Measurements from ENCODE around the gene DNER. TPM values are rescaled to one million over a fixed set of nuclear protein-coding genes. Genes with fewer than 3 reads are reported as not detected.

Gene DNER
- polyA plus RNA-seq, 1 donor (not counting 4 experiments of a cell fraction or from before 2014, with no cell fraction given), result 8.5 TPM

DNA sequence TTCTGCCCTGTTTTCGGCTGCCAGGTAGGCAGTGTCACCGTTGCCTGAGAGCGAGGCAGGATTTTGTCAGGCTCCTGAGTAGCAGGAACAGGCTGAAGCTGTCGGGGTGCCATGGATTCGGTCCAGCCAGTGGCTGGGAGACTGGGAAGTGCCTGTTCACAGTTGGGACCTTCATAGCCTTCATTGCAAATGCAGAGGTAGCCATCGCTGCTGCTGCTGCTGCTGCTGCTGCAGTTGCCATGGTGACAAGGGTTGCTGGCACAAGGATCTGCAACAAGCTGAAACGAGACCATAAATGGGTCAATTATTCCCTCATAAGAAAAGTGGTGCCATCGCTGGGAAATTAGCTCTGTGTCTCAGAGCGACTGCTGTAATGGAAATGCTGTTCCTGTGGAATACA is 122.7 kb downstream of the DNER start:
- H3K9me1 ChIP-seq (ENCODE audit: control insufficient read depth, extremely low read depth, insufficient read depth, low read length), result no peaks in the 10 kb centered on the region
- FAIRE-seq (no peak), DNase-seq (ENCODE audit: low read depth, low spot score) (no peak)
- H3K36me3 ChIP-seq (ENCODE audit: control insufficient read depth in 2 of 2, extremely low read depth in 1 of 2, insufficient read depth in 2 of 2, low read length in 2 of 2), result no peaks in the 10 kb centered on the region
- no peak overlapping the region for H3K4me2 ChIP-seq (ENCODE audit: control insufficient read depth, extremely low read depth, insufficient read depth, low read depth, low read length)
- no peak overlapping the region for H3K27ac ChIP-seq (ENCODE audit: control insufficient read depth, insufficient read depth, low read length)
- H3K9me3 ChIP-seq (ENCODE audit: control insufficient read depth, low read depth, low read length), result no peaks in the 10 kb centered on the region
- H3K9ac ChIP-seq (ENCODE audit: control insufficient read depth, extremely low read depth, insufficient read depth, low read length), result no peak overlapping the region
- no peak overlapping the region for H2AFZ ChIP-seq (ENCODE audit: control insufficient read depth, low read length)
- dilution Hi-C loops (cut with MboI; ENCODE audit: extremely low pct_ligation_motif_present, low sequenced_read_pairs), result no loop called here
- peaks cover 5% of the 10 kb centered on the region for H3K4me1 ChIP-seq (ENCODE audit: control insufficient read depth, extremely low read depth, insufficient read depth, low read length)
- H3K27me3 ChIP-seq (ENCODE audit: control insufficient read depth, extremely low read depth, insufficient read depth, low read length), result no peaks in the 10 kb centered on the region
- no peak overlapping the region for H3K4me3 ChIP-seq (ENCODE audit: control insufficient read depth in 2 of 3, extremely low read depth in 1 of 3, insufficient read depth in 2 of 3, low read depth in 1 of 3, low read length in 3 of 3)
- no peaks in the 10 kb centered on the region for H3K79me2 ChIP-seq (ENCODE audit: control insufficient read depth, insufficient read depth, low read length)
- TF ChIP-seq, protein P1, sequence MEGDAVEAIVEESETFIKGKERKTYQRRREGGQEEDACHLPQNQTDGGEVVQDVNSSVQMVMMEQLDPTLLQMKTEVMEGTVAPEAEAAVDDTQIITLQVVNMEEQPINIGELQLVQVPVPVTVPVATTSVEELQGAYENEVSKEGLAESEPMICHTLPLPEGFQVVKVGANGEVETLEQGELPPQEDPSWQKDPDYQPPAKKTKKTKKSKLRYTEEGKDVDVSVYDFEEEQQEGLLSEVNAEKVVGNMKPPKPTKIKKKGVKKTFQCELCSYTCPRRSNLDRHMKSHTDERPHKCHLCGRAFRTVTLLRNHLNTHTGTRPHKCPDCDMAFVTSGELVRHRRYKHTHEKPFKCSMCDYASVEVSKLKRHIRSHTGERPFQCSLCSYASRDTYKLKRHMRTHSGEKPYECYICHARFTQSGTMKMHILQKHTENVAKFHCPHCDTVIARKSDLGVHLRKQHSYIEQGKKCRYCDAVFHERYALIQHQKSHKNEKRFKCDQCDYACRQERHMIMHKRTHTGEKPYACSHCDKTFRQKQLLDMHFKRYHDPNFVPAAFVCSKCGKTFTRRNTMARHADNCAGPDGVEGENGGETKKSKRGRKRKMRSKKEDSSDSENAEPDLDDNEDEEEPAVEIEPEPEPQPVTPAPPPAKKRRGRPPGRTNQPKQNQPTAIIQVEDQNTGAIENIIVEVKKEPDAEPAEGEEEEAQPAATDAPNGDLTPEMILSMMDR (optimal IDR thresholded peaks at IDR 0.05 in 1 of 3, IDR thresholded peaks at IDR 0.05 in 1 of 3, conservative IDR thresholded peaks at IDR 0.05 in 1 of 3; ENCODE audit: extremely low read depth in 1 of 3, insufficient read depth in 2 of 3, low read length in 3 of 3), result no peak
- no peak for TF ChIP-seq EZH2 (IDR thresholded peaks at IDR 0.05; ENCODE audit: low read length)
- no peaks in the 10 kb centered on the region for H4K20me1 ChIP-seq (ENCODE audit: control insufficient read depth, extremely low read depth, insufficient read depth, low read length)

DNA sequence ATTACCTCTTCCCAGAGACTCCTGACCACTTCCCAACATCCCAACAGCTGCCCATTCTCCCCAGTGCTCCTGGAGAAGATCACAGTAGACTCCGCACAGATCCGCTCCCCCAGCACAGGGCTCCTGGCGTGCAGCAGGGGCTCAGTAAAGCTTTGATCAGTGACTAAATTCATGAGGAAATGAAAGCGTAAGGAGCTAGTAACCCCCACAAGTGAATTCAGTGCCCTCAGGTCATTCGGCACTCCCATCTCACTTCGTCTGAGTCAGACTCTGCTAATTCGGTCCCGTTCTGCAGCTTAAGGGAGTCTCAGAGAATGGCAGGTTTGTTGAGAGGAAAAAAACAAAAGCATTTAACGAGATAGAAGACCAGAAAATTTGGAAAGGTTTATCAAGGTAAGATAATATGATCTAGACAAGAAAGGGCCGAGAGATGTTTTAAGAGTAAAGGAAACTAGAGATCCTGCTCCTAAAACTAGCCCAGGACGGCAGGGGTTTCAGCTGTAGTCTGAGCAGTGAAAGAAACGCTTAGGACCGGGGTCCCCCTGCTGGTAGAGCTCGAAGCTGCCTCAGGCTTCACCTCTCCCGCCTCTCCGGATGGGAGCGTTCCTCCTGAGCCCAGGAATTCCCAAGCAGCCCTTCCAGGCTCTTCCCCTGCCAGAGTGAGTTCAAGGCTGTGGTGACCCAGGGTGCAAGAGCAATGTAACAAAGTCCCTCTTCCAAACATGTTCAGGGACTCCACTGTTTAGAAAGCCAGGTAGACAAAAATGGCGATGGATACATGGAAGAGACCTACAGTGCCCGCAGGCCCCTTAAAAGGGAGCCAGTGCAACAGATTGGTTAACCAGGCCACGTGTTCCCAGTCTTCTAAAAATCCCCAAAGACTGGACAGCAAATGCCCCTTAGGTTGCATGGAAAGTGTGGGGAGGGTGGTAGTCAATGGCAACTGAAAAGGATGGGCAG is 127.3 kb downstream of the DNER start:
- H3K4me3 ChIP-seq (ENCODE audit: control insufficient read depth in 2 of 3, extremely low read depth in 1 of 3, insufficient read depth in 2 of 3, low read depth in 1 of 3, low read length in 3 of 3), result peak overlapping the region; percentile 35 to 64 (median 60)
- dilution Hi-C loops (cut with MboI; ENCODE audit: extremely low pct_ligation_motif_present, low sequenced_read_pairs), result no loop called here
- no peaks in the 10 kb centered on the region for H3K9me3 ChIP-seq (ENCODE audit: control insufficient read depth, low read depth, low read length)
- peak; percentile 92 for DNase-seq (ENCODE audit: low read depth, low spot score)
- peak overlapping the region; percentile 69 for H2AFZ ChIP-seq (ENCODE audit: control insufficient read depth, low read length)
- H4K20me1 ChIP-seq (ENCODE audit: control insufficient read depth, extremely low read depth, insufficient read depth, low read length), result no peaks in the 10 kb centered on the region
- no peaks in the 10 kb centered on the region for H3K79me2 ChIP-seq (ENCODE audit: control insufficient read depth, insufficient read depth, low read length)
- TF ChIP-seq EZH2 (IDR thresholded peaks at IDR 0.05; ENCODE audit: low read length), result no peak
- TF ChIP-seq, protein P1 (optimal IDR thresholded peaks at IDR 0.05 in 1 of 3, IDR thresholded peaks at IDR 0.05 in 1 of 3, conservative IDR thresholded peaks at IDR 0.05 in 1 of 3; ENCODE audit: extremely low read depth in 1 of 3, insufficient read depth in 2 of 3, low read length in 3 of 3), result peak; percentile 85 to 97 (median 93)
- H3K4me2 ChIP-seq (ENCODE audit: control insufficient read depth, extremely low read depth, insufficient read depth, low read depth, low read length), result peak overlapping the region; percentile 84
- peaks cover 0 to 2% of the 10 kb centered on the region in 2 experiments for H3K36me3 ChIP-seq (ENCODE audit: control insufficient read depth in 2 of 2, extremely low read depth in 1 of 2, insufficient read depth in 2 of 2, low read length in 2 of 2)
- no peaks in the 10 kb centered on the region for H3K27me3 ChIP-seq (ENCODE audit: control insufficient read depth, extremely low read depth, insufficient read depth, low read length)
- peaks cover 13% of the 10 kb centered on the region for H3K4me1 ChIP-seq (ENCODE audit: control insufficient read depth, extremely low read depth, insufficient read depth, low read length)
- H3K9ac ChIP-seq (ENCODE audit: control insufficient read depth, extremely low read depth, insufficient read depth, low read length), result peak overlapping the region; percentile 77
- H3K9me1 ChIP-seq (ENCODE audit: control insufficient read depth, extremely low read depth, insufficient read depth, low read length), result no peaks in the 10 kb centered on the region
- FAIRE-seq, result peak; percentile 95
- peak overlapping the region; percentile 96 for H3K27ac ChIP-seq (ENCODE audit: control insufficient read depth, insufficient read depth, low read length)

Measured in keratinocyte (primary cell).